ENCODE results near the gene ZNF415. TPM values are rescaled to one million over a fixed set of nuclear protein-coding genes. Genes with fewer than 3 reads are reported as not detected.
"Not testable (repeated sequence)": the region's sequence is repeated elsewhere in the genome, so short reads cannot be mapped to it uniquely, and the experiment has no call there.

Gene ZNF415
- polyA plus RNA-seq (2013, experiment 1 of 2; ENCODE audit: insufficient read length), result 2.4 TPM
- 2.7 TPM for polyA plus RNA-seq (2013, experiment 2 of 2; ENCODE audit: insufficient read length)

DNA sequence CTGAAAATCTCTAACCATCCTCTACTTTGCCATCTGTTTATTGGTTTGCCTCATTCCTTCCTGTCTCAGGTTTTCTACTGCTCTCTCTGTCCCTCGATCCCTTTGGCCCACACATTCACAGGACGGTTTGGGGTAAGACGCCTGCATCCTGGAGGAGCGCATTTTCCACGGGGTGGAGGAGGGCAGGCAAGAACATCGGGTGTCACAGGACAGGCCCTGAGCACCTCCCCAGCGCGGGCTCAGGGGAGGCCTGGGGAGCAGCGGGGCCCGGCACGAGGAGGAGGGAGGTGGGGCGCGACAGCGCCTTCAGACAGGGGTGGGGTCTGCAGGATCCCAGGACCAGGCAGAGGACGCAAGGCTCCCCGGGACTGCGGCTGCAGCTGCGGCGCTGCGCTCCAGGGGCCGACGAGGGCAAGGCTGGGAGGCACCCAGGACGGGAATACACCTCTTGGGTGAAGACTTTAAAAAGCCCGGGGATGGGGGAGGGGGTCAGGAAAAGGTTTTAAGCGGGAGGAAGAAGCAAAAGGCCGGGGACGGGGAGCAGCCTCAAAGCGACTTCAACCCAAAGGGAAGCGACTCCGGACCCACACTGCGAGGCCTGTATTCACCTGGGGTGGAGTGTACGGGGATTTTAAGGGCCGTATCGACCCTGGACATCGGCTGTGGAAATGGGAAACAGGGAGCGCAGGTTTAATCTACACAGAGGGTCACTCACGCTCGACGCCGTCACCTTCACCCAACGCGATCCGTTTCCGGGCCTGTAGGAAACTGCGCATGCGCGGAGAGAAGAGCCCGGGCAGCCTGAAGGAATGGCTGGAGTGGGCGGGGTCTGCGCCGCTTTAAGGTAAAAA lies at the start of gene ZNF415:
Gene ZNF415 (minus strand): TSS at position 770 of the 851 bp plus-strand sequence. CDS start 10,234 bp downstream, outside the sequence.
- peak; percentile 68 for DNase-seq

DNA sequence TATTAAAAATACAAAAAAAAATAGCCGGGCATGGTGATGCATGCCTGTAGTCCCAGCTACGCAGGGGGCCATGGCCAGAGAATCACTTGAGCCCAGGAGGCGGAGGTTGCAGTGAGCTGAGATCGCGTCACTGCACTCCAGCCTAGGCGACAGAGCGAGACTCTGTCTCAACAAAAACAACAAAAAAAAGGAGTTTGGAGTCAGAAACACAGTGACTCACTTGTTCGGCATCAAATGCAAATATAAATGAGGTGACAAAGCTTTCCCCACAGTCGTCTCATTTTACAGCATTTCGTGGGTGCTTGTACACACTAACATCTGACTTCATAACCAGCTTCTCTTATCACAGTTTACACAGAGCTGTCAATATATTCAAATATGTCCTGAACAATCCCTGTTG lies 49.5 kb upstream of the ZNF415 start:
- peak; percentile 82 for DNase-seq

DNA sequence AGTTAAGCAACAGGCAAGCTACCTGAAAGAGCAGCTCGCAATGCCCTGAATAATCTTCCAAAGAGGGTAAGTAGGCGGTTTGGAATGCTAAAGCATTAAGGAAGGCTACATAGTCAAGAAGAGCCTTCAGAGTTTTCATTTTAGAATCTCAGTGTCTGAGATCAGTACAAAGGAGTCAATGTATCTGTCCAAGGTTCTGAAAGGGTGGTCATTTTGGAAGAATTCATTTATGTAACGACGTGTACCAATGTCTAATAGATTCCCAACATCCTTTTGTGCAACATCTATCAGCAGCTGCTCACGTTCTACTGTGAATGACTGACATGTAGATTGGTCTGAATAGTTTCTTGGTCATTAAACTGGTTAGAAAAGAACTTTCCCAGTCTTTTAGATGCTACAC lies 45.3 kb upstream of the ZNF415 start:
- DNase-seq, result no peak

DNA sequence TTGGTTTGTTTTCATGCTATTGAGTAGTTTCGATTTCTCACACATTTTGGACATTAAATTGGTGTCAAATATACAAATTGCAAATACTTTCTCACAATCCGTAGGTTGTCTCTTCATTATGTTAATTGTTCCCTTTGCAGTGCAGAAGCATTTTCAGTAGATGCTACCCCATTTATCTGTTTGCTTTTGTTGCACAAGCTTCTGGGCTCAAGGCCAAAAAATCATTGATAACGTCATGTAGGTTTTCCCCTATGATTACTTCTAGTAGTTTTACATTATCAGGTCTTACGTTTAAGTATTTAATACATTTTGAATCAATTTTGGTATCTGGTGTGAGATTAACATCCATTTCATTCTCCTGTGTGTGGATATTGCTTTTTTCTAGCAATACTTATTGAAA lies 40.2 kb upstream of the ZNF415 start:
- no peak for DNase-seq

DNA sequence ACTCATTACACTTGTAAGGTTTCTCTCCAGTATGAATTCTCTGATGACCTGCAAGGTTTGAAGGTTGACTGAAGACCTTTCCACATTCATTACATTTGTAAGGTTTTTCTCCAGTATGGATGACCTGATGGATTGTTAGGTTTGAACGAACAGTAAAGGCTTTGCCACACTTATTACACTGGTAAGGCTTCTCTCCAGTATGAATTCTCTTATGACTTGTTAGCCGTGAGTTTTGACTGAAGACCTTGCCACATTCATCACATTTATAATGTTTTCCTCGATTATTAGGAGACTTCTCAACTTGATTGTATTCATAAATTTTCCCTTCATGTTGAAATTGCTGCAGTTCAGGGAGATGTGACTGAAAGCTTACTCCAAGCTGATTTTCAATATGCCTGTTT lies 33.0 kb upstream of the ZNF415 start:
- no peak for DNase-seq

DNA sequence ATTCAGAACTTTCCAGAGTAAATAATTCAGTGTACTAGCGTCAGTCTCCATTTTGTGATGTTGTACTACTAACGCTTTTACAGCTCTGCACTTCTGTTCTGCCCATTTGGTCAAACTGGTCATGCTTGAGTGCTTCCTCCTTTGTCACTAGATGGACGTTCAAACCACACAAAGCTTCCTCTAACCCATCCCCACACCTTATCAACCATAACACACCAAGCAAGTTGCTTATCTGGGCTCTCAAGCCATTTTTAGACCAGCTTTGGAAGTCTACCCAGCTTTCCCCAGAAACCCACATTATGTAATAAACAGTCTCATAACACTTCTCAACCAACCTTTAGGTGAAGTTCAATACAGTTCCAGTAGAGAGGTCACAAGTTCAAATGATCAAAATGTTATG lies 28.4 kb upstream of the ZNF415 start:
- no peak for DNase-seq

DNA sequence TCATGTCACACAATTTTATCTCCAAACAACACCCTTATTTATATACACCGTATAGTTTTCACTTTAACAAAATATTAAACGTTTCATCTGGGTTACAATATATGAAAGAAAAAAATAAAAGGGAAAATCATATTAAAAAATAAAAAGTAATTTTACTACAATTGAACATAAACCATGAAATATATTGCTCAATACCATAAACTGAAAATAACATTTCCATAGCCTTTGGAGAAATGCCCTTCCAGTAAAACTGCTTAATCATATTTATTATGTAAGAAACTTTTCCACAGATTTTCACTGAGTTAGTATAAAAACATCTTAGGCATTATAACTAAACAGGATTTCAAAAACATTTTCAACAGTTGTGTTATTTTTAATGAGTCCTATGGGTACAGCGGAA lies 27.6 kb upstream of the ZNF415 start:
- no peak for DNase-seq

DNA sequence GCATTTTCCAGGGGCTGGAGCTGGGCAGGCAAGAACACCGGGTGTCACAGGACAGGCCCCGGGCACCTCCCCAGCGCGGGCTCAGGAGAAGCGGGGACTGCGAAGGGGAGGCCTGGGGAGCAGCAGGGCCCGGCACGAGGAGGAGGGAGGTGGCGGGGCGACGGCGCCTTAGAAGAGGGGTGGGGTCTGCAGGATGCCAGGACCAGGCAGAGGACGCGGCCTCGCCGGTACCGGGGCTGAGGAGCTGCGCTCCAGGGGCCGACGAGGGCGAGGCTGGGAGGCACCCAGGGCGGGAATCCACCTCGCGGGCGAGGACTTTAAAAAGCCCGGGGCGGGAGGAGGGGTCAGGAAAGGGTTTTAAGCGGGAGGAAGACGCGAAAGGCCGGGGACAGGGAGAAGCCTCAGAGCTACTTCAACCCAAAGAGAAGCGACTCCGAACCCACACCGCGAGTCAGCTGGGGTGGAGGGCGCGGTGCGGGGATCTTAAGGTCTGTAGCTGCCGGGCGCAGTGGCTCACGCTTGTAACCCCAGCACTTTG lies 25.5 kb upstream of the ZNF415 start:
- DNase-seq, result peak; percentile 51

DNA sequence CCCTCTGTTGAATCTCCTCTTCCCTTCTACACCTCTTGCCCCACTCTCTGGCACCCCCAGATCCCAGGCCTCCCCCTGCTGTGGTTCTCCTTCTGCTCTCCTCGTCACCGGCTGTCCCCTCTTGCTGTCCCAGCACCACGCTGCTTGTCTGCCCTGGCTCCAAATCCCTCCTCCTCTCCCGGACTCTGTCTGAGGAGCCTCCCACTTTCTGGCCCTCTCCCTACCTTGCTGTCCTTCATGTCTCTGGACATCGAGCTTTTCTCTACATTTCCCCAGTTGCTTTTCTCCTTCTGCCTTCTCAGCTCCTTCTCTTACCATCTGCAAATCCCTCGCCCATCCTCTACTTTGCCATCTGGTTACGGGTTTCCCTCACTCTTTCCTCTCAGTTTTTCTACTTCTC lies 24.9 kb upstream of the ZNF415 start:
- peak; percentile 4 for DNase-seq

DNA sequence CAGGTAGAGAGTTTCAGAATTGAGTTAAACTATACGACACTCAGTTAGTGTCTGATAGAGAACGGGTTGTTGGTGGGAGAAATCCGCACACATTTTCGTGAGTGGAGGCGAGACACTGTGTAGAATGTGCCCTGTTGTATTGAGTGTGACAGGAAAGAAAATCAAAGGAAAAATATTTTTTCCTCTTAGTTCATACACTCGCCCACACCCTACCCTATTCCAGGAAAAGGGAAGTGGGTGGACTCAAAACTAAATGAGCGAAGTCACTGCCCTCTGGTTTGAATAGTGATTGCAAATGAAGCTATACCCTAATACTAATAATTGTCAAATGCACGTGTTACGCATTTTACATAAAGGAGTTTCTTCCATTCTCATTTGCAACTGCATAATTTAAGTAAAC lies 24.1 kb upstream of the ZNF415 start:
- no peak for DNase-seq

DNA sequence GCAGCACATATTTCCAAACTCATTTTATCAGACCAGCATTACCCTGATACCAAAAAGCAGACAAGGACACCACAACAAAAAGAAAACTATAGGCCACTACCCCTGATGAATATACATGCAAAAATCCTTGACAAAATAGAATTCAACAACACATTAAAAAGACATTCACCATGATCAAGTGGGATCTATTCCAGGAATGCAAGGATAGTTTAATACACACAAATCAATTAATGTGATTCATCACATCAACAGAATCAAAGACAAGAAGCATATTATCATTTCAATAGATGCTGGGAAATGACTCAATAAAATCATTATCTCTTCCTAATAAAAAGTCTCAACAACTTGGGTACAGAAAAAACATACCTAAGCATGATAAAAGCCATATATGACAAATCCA lies 14.9 kb upstream of the ZNF415 start:
- no peak for DNase-seq

DNA sequence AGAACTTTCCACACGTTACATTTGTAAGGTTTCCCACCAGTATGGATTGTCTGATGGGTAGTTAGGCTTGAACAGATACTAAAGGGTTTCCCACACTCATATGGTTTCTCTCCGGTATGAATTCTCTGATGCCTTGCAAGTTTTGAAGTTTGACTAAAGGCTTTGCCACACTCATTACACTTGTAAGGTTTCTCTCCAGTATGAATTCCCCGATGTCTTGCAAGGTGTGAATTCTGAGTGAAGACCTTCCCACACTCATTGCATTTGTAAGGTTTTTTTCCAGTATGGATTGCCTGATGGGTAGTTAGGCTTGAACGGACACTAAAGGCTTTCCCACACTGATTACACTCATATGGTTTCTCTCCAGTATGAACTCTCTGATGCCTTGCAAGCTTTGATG lies 7.6 kb upstream of the ZNF415 start:
- no peak for DNase-seq

DNA sequence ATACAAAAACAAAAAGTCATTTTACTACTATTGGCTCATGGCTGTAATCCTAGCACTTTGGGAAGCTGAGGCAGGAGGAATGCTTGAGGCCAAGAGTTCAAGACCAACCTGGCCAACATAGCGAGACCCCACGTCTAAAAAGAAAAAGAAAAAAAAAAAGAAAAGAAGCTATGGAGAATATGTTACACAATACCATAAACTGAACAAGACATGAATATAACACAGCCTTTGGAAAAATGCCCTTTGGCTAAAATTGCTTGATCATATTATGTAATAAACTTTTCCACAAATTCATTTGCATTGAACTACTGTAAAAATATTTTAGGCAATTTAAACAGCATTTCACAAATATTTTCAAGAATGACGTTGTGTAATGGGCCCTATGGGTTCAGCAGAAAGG lies 3.7 kb upstream of the ZNF415 start:
- DNase-seq, result no peak

DNA sequence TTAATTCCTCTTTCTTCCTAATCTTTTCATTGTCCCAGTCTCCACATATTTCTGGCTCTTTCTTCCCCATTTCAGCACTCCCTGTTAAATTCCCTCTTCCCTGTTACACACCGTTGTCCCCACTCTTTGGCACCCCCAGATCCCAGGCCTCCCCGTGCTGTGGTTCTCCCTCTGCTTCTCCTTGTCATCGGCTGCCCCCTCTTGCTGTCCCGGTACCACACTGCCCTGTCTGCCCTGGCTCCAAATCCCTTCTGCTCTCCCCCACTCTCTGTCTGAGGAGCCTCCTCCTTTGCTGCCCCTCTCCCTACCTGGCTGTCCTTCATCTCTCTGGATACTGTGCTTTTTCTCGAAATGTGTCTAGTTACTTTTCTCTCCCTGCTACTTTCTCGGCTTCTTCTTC lies 983 bp downstream of the ZNF415 start:
- DNase-seq, result no peak

DNA sequence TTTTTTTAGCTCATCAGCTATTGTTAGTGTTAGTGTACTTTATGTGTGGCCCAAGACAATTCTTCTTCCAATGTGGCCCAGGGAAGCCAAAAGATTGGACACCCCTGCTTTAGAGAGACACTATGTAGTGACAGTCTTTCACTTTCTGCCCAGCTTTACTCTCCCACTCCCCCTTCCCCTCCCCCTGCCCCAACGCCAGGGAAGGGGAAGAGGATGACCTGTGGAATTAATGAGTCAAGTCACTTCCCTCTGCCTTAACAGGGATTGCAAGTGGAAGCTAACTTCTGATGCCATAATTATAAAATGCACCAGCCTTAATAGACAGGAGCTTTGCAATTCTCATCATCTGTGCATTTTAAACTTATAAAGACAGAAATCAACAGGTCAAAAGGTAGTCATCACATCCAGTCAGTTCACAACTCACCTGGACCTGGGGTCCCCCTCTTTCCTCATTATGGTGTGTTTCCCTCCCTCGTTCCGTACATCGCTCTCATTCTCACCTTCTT lies 1.6 kb downstream of the ZNF415 start:
- DNase-seq, result no peak

DNA sequence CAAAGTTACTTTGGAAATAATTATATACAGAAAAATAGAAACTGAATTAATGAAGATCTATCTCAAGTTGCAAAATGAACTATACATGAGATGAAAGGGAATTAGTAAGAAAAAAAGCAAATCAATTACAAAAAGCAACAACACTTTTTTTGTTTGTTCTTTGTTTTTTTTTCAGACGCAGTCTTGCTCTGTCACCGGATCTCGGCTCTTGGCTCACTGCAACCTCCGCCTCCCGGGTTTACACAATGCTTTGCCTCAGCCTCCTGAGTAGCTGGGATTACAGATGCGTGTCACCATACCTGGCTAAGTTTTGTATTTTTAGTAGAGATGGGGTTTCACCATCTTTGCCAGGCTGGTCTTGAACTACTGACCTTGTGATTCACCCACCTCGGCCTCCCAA lies 2.2 kb downstream of the ZNF415 start:
- DNase-seq, result no peak

DNA sequence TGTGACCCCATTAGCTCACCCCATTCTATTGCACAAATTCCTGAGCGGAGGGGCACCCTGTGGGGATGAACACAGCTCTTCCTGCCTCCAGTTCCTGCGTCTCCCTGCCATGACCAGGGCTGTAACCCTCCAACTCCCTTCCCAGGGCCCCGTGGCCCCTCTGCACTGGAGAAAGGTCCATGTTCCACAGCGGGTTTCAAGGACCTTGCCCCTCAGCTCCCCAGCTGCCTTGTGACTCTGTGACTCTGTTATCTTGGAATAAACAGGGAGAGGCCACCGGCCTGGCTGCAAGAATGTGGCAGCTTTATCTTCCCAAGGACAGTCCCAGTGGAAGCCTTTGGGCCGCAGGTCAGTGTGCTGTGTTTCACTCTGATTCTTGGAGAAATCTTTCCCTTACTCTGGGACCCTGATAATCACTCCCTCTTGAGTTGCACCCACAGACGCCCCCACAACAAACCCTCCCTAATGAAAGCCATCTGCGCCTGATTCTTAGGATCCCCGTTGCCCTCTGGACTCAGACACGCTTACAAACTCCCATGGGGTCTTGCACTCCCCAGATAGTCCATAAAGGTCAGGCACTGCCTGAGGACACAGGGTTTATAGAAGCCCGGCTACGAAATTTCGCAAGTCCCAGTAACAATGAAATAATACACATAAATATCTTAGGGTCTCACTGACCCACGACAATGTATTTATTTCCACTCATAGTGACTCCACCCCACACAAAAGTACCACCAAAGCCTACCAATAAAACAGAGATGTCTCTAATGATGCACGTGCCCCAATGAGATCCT lies 5.8 kb downstream of the ZNF415 start:
- DNase-seq, result not testable (repeated sequence)

DNA sequence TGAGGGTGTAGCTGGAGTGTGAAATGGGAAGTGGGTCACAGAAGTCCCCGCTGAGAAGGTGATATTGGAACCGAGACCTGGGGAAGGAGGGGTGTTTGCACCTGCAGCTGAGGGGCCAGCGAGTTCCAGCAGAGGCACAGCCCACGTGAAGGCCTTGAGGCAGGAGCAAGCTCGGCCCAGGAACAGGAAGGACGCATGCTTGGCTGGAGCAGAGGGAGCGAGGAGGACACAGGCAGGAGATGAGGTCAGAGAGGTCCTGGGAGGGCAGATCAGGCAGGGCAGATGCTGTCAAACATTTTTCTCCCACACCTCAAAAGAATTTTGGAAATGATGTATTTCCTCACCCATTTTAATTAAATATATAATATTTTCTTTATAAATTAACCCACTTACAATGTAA lies 9.3 kb downstream of the ZNF415 start:
- DNase-seq, result no peak

DNA sequence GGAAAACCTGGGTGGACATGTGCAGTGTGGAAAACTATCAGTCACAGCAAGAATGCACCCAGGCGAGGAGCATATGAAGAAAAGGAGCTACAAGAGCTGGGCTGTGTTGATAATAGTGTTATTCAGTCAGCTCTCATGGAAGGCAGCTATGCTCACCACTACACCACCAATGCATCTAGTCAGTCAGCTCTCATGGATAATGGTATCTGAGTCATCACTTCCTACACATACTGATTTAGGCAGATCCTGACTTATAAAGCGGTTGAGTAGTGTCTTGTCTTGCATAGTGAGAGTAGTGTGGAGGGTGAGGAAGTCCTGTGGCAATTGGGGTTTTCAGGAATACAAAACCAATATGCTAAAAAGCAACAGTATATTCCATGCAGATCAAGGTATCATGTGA lies 20.4 kb downstream of the ZNF415 start:
- no peak for DNase-seq

DNA sequence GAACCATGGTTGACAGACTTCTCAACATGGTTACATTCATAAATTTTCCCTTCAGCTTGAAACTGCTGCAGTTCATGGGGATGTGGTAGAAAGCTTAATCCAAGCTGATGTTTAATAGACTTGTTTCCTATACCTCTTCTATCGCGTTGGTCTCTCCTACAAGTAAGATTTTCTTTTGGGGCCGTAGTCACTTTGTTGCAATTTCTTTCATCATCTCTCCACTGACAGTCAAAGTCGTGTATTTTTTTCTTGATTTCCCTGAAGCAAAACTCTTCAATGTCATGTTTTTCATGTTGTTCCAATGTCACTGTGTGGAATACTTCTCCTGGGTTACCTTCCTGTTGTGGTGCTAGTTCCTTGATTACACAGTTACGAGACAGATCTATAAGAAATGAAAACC lies 23.2 kb downstream of the ZNF415 start:
- DNase-seq, result no peak

DNA sequence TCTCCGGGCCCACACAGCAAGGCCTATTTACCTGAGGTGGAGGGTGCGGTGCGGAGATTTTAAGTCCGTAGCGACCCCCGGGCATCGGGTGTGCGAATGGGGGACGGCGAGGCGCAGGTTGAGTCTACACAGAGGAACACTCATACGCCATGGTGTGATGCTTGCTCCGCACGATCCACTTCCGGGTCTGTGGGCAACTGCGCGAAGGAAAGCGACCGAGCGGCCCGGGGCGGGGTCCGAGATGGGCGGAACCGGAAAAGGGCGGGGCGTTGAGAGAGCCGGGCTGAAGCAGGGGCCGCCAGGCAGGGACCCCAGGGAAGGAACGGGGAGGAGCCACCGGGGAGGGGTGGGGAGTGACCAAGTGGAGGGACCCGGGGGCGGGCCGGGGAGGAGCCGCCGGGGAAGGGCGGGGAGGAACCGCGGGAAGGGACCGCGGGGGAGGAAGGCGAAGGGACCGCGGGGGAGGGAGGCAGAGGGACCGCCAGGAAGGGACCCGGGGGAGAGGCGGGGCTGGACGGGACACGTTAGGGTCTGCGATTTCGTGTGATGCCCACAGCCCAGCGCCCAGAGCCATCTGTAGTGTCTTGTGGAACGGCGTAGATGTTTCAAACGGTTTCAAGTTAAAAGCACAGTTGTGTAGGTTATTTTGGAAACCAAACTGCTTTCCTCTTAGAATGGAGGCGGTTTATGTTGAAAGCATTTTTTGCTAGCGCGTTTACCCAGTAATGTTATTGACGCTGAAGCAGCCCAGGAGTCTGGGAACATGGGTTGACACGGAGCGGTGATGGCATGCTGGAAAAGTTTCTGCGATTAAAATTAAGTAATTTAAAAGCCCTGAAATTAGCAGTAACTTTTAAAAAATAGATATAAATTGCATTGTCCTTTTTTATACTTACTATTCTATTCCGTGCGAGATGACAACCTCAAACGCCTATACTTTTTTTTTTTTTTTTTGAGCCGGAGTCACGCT lies 29.2 kb downstream of the ZNF415 start, which contains the start of gene ZNF160:
Gene ZNF160 (minus strand): TSS at position 189 of the 970 bp plus-strand sequence. CDS start 17,146 bp downstream, outside the sequence.
- peak; percentile 97 for DNase-seq

DNA sequence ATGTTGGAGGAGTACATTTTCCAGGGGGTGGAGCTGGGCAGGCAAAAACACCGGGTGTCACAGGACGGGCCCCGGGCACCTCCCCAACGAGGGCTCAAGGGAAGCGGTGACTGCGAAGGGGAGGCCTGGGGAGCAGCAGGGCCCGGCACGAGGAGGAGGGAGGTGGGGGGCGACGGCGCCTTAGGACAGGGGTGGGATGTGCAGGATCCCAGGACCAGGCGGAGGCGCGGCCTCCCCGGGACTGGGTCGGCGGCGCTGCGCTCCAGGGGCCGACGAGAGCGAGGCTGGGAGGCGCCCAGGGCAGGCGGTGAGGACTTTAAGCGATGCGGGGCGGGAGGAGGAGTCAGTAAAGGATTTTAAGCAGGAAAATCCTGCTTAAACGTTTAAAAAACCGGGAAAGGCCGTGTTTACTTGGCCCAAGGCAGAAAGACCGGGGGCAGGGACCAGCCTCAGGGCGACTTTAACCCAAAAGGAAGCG lies 29.9 kb downstream of the ZNF415 start:
- peak; percentile 60 for DNase-seq
